Heart right ventricle (tissue), 16 donors: ENCODE measurements around the gene LRRC8C. TPM values are rescaled to one million over a fixed set of nuclear protein-coding genes. Genes with fewer than 3 reads are reported as not detected.

Source experiments
- ATAC-seq, 8 donors: fragments of 200-7000 bp; cut with Tn5 transposase; one replicate each; pipeline ENCODE4 v1.9.1; 2020; ENCODE audit warnings: mild to moderate bottlenecking in 8 of 8, moderate library complexity in 8 of 8, moderate number of reproducible peaks in 1 of 8
- DNase-seq, 2 donors: peaks; one replicate each; pipeline ENCODE4 v3.0.0-alpha.2; 2020
- H3K27ac ChIP-seq, 10 donors: fragments of 200-600 bp; sonication (generic) in 2 of 10; one replicate each; pipeline versions ENCODE4 v1.5.0 to v1.8.0; 2020 to 2022; ENCODE audit warnings: mild to moderate bottlenecking in 3 of 10
- H3K27me3 ChIP-seq, 7 donors: fragments of 200-600 bp; one replicate each; pipeline ENCODE4 v1.8.0; 2021 to 2022; ENCODE audit warnings: mild to moderate bottlenecking in 2 of 7
- H3K36me3 ChIP-seq, 9 donors: fragments of 200-600 bp; sonication (generic) in 1 of 9; one replicate each; pipeline versions ENCODE4 v1.5.0 to v1.8.0; 2020 to 2022; ENCODE audit warnings: mild to moderate bottlenecking in 2 of 9
- H3K4me1 ChIP-seq, 9 donors: fragments of 200-600 bp; sonication (generic) in 1 of 9; one replicate each; pipeline versions ENCODE4 v1.5.0 to v1.8.0; 2020 to 2022; ENCODE audit warnings: mild to moderate bottlenecking in 4 of 9
- H3K4me3 ChIP-seq, 10 donors: fragments of 200-600 bp; sonication (generic) in 2 of 10; one replicate each; pipeline versions ENCODE4 v1.5.0 to v1.8.0; 2020 to 2022; ENCODE audit warnings: mild to moderate bottlenecking in 7 of 10, moderate library complexity in 2 of 10
- H3K9me3 ChIP-seq, 11 donors: fragments of 200-600 bp in 10 of 11; sonication (generic) in 2 of 11; one replicate each; pipeline versions ENCODE4 v1.5.0 to v1.8.0; 2013 to 2022; ENCODE audit warnings: mild to moderate bottlenecking in 2 of 11, control low read depth in 1 of 11, moderate library complexity in 1 of 11
- CTCF ChIP-seq, 9 donors: fragments of 200-600 bp; sonication (generic) in 2 of 9; IDR thresholded peaks; one replicate each; pipeline versions ENCODE4 v1.5.0 to v1.8.0; 2021 to 2022; ENCODE audit warnings: antibody characterized with exemption in 9 of 9, mild to moderate bottlenecking in 5 of 9, moderate library complexity in 1 of 9
- WGBS, 2 donors: extraction: QIAGEN DNeasy Blood & Tissue Kit; methylation state at CpG; one replicate each; pipeline ENCODE4 v1.1.7; 2013; ENCODE audit warnings: inconsistent platforms in 1 of 2; 5-methylcytosine and 5-hydroxymethylcytosine counted together
- intact Hi-C, 10 donors: fragments of 100-400 bp; cut with DNase I; formaldehyde crosslinking; loops; one replicate each; pipeline versions ENCODE4 v1.11.1 to v1.14.2; 2022
- polyA plus RNA-seq, 2 donors: library from polyadenylated mRNA; stranded (reverse); fragments of 200-250 nt; gene quantifications; one replicate each; pipeline ENCODE4 v1.2.3, GENCODE V29; 2013
- total RNA-seq, 10 donors: library from RNA; stranded (reverse); fragmentation: NEBNext Ultra II Directional in 3 of 10; extraction: Animal tissue kit (Norgen Biotek cat#: 25700) in 3 of 10; gene quantifications; one replicate each; pipeline versions ENCODE4 v1.2.1 to v1.2.4, GENCODE V29; 2021 to 2023
- donor health status: Arrhythmogenic right ventricular cardiomyopathy.
- donor health status: ischemic (EF 13 %, LVEDD 7.1; RV severe dilation, severe dysfunction).
- donor health status: healthy with polysubstance abuse.
- donor health status: DM: no; HTN: yes; CAD: no.
- donor health status: DM: no; HTN: no; CAD: no.
- donor health status: ischemic (EF 25% LVEDD 6.9; RV normal size, moderate dysfunction).
- donor health status: ischemic (EF 25% LVEDD 5.7; RV mildly dilated, moderate dysfunction).
- donor health status: healthy.
- donor health status: DM: yes; HTN: yes; CAD: no.
- donor health status: Ischemic cardiomyopathy.
- donor health status: ischemic (EF 35%, LVEDD 5.7; RV mildly dilated, moderate dysfunction).
- donor health status: nonischemic (EF 11% LVEDD 7.7; RV severe dilation, severe dysfunction).
- donor health status: DM: yes; HTN: yes; CAD: no.
- donor health status: PGD.
- donor health status: ischemic (EF 29% LVEDD 5.4; RV normal size, mild dysfunction).
- donor health status: nonischemic (EF 23%, LVEDD 6.1; RV moderate dilation, normal function).

LRRC8C gene
- total and polyA plus RNA-seq, 12 donors = 3.7 to 12.3 (median 8.2) TPM

- no peak overlapping the region for H3K4me3 ChIP-seq
- peaks cover 0 to 15% (median 0%) of the 10 kb centered on the region in 9 donors for H3K4me1 ChIP-seq
- H3K9me3 ChIP-seq = peaks cover 0 to 7% (median 0%) of the 10 kb centered on the region in 11 donors
- H3K27me3 ChIP-seq = no peaks in the 10 kb centered on the region
- DNase-seq (no peak), ATAC-seq (no peak)
- intact Hi-C loops = no loop called here
- H3K36me3 ChIP-seq = peaks cover 0 to 23% (median 0%) of the 10 kb centered on the region in 9 donors
- TF ChIP-seq CTCF (IDR thresholded peaks at IDR 0.05) = no peak
- no peak overlapping the region for H3K27ac ChIP-seq
These were observed 49.7 kb downstream of the LRRC8C start for GRCh38 chr1:89682611-89683010.

- no peak overlapping the region for H3K27ac ChIP-seq
- WGBS, 2 donors = 86 to 91% methylated on average over 2 of the region's 2 CpGs
- ATAC-seq = no peak
- intact Hi-C loops = no loop called here
- no peak overlapping the region for H3K4me3 ChIP-seq
- peaks cover 0 to 18% (median 3%) of the 10 kb centered on the region in 9 donors for H3K4me1 ChIP-seq
- peaks cover 0 to 48% (median 17%) of the 10 kb centered on the region in 9 donors for H3K36me3 ChIP-seq
- no peak for DNase-seq
- no peaks in the 10 kb centered on the region for H3K27me3 ChIP-seq
- peaks cover 0 to 7% (median 0%) of the 10 kb centered on the region in 11 donors for H3K9me3 ChIP-seq
- TF ChIP-seq CTCF (IDR thresholded peaks at IDR 0.05) = no peak
These were observed 52.5 kb downstream of the LRRC8C start for GRCh38 chr1:89685461-89685860.

GRCh38 chr1:89686520-89686919 lies 53.6 kb downstream of the LRRC8C start:
- Histone ChIP-seq H3K36me3 (peaks cover 0 to 48% (median 17%) of the 10 kb centered on the region in 9 donors), H3K27me3 (no peaks in the 10 kb centered on the region), H3K27ac (no peak overlapping the region), H3K4me1 (peaks cover 0 to 23% (median 5%) of the 10 kb centered on the region in 9 donors), H3K4me3 (no peak overlapping the region), H3K9me3 (peaks cover 0 to 3% (median 0%) of the 10 kb centered on the region in 11 donors)
- DNase-seq (no peak), ATAC-seq (no peak)
- no peak for TF ChIP-seq CTCF (IDR thresholded peaks at IDR 0.05)
- intact Hi-C loops = no loop called here
- whole genome bisulfite sequencing, 2 donors = 92 to 96% methylated on average over 5 of the region's 5 CpGs

- peaks cover 0 to 30% (median 12%) of the 10 kb centered on the region in 9 donors for H3K4me1 ChIP-seq
- H3K4me3 ChIP-seq = no peak overlapping the region
- no peaks in the 10 kb centered on the region for H3K27me3 ChIP-seq
- peaks cover 0 to 48% (median 17%) of the 10 kb centered on the region in 9 donors for H3K36me3 ChIP-seq
- DNase-seq (no peak), ATAC-seq (no peak)
- TF ChIP-seq CTCF (IDR thresholded peaks at IDR 0.05) = no peak
- intact Hi-C loops = no loop called here
- H3K27ac ChIP-seq = no peak overlapping the region
- no peaks in the 10 kb centered on the region for H3K9me3 ChIP-seq
These were observed 54.3 kb downstream of the LRRC8C start for GRCh38 chr1:89687254-89687653.
